Superior temporal gyrus (tissue), 1 donor: ENCODE measurements around the gene ANKRD31.
"Not testable (repeated sequence)": the region's sequence is repeated elsewhere in the genome, so short reads cannot be mapped to it uniquely, and the experiment has no call there.

Experiments used
- DNase-seq: peaks from one replicate; pipeline ENCODE4 v3.0.0-alpha.2; 2016; ENCODE audit errors: extremely low spot score

ANKRD31 gene

GRCh38 chr5:75236322-75237316, at the start of gene ANKRD31:
TSS of gene ANKRD31 (minus strand) at chr5:75236878. CDS start at chr5:75236686, 192 bp downstream.
- DNase-seq = peak; percentile 90

GRCh38 chr5:75286211-75286773, 49.6 kb upstream of the ANKRD31 start:
- no peak for DNase-seq

GRCh38 chr5:75282581-75282980, 45.9 kb upstream of the ANKRD31 start:
- DNase-seq = no peak

- no peak for DNase-seq
These were observed 45.2 kb upstream of the ANKRD31 start for GRCh38 chr5:75281716-75282465.

GRCh38 chr5:75279321-75279720, 42.6 kb upstream of the ANKRD31 start:
- no peak for DNase-seq

- no peak for DNase-seq
These were observed 40.8 kb upstream of the ANKRD31 start for GRCh38 chr5:75277463-75277862.

- no peak for DNase-seq
These were observed 39.1 kb upstream of the ANKRD31 start for GRCh38 chr5:75275756-75276155.

- no peak for DNase-seq
These were observed 38.5 kb upstream of the ANKRD31 start for GRCh38 chr5:75275147-75275546.

- DNase-seq = no peak
These were observed 37.8 kb upstream of the ANKRD31 start for GRCh38 chr5:75274486-75274885.

- not testable (repeated sequence) for DNase-seq
These were observed 33.9 kb upstream of the ANKRD31 start for GRCh38 chr5:75270605-75271004.

- DNase-seq = peak; percentile 62
These were observed 29.1 kb upstream of the ANKRD31 start for GRCh38 chr5:75265731-75266130.

GRCh38 chr5:75262271-75262670, 25.6 kb upstream of the ANKRD31 start:
- DNase-seq = no peak

- no peak for DNase-seq
These were observed 24.0 kb upstream of the ANKRD31 start for GRCh38 chr5:75260708-75261107.

- not testable (repeated sequence) for DNase-seq
These were observed 13.8 kb upstream of the ANKRD31 start for GRCh38 chr5:75250452-75250851.

- no peak for DNase-seq
These were observed 8.3 kb upstream of the ANKRD31 start for GRCh38 chr5:75245023-75245422.

- no peak for DNase-seq
These were observed 6.8 kb upstream of the ANKRD31 start for GRCh38 chr5:75243510-75243909.

GRCh38 chr5:75243100-75243499, 6.4 kb upstream of the ANKRD31 start:
- no peak for DNase-seq

GRCh38 chr5:75242067-75242466, 5.4 kb upstream of the ANKRD31 start:
- DNase-seq = no peak

- DNase-seq = no peak
These were observed 3.0 kb upstream of the ANKRD31 start for GRCh38 chr5:75239681-75240080.

- peak; percentile 51 for DNase-seq
These were observed 967 bp downstream of the ANKRD31 start for GRCh38 chr5:75235711-75236110.

GRCh38 chr5:75234251-75234650, 2.4 kb downstream of the ANKRD31 start:
- DNase-seq = no peak

- no peak for DNase-seq
These were observed 9.8 kb downstream of the ANKRD31 start for GRCh38 chr5:75226916-75227315.
